ENCODE results near the gene SLC25A33.

Gene SLC25A33

GRCh38 chr1:9607352-9607751 lies 68.1 kb downstream of the SLC25A33 start:
- no peak overlapping the region for H3K4me3 ChIP-seq (ENCODE audit: low read depth, low read length)
- DNase-seq (ENCODE audit: low read depth) = no peak
- TF ChIP-seq CTCF (conservative IDR thresholded peaks at IDR 0.05; ENCODE audit: low read depth, low read length) = no peak

- DNase-seq (ENCODE audit: low read depth) = no peak
- TF ChIP-seq CTCF (conservative IDR thresholded peaks at IDR 0.05; ENCODE audit: low read depth, low read length) = no peak
- no peak overlapping the region for H3K4me3 ChIP-seq (ENCODE audit: low read depth, low read length)
Measured at GRCh38 chr1:9609998-9610397, 70.7 kb downstream of the SLC25A33 start.

GRCh38 chr1:9610548-9610947 lies 71.3 kb downstream of the SLC25A33 start:
- TF ChIP-seq CTCF (conservative IDR thresholded peaks at IDR 0.05; ENCODE audit: low read depth, low read length) = no peak
- no peak for DNase-seq (ENCODE audit: low read depth)
- H3K4me3 ChIP-seq (ENCODE audit: low read depth, low read length) = no peak overlapping the region

- no peak overlapping the region for H3K4me3 ChIP-seq (ENCODE audit: low read depth, low read length)
- TF ChIP-seq CTCF (conservative IDR thresholded peaks at IDR 0.05; ENCODE audit: low read depth, low read length) = no peak
- DNase-seq (ENCODE audit: low read depth) = no peak
Measured at GRCh38 chr1:9611716-9612115, 72.5 kb downstream of the SLC25A33 start.

- no peak for TF ChIP-seq CTCF (conservative IDR thresholded peaks at IDR 0.05; ENCODE audit: low read depth, low read length)
- no peak overlapping the region for H3K4me3 ChIP-seq (ENCODE audit: low read depth, low read length)
- DNase-seq (ENCODE audit: low read depth) = no peak
Measured at GRCh38 chr1:9612162-9612845, 73.0 kb downstream of the SLC25A33 start.

- TF ChIP-seq CTCF (conservative IDR thresholded peaks at IDR 0.05; ENCODE audit: low read depth, low read length) = no peak
- DNase-seq (ENCODE audit: low read depth) = no peak
- no peak overlapping the region for H3K4me3 ChIP-seq (ENCODE audit: low read depth, low read length)
Measured at GRCh38 chr1:9612871-9613624, 73.8 kb downstream of the SLC25A33 start.
